ENCODE data around the gene KAZN. TPM values are rescaled to one million over a fixed set of nuclear protein-coding genes. Genes with fewer than 3 reads are reported as not detected.

The KAZN gene
- total RNA-seq, 2 donors from 2014 or later = 3.4 to 12.2 TPM

- no peak for ATAC-seq
- intact Hi-C loops (cut with DNase I) = no loop called here
- DNase-seq = no peak
These were observed 210.3 kb downstream of the KAZN start for GRCh38 chr1:14808768-14809167.

GRCh38 chr1:14809191-14809981 is 210.9 kb downstream of the KAZN start:
- 88 to 93% methylated on average over 8 of the region's 9 CpGs for WGBS, 2 donors
- ATAC-seq = no peak
- Histone ChIP-seq H3K27me3 (no peaks in the 10 kb centered on the region), H3K4me3 (no peak overlapping the region), H3K27ac (no peak overlapping the region), H3K36me3 (replicated peaks in 1 of 2; ENCODE audit: insufficient read depth in 1 of 2, low read depth in 2 of 2) (no peaks in the 10 kb centered on the region), H3K9me3 (peaks cover 0 to 11% (median 0%) of the 10 kb centered on the region in 3 donors), H3K4me1 (peaks cover 3% of the 10 kb centered on the region)
- DNase-seq = no peak
- intact Hi-C loops (cut with DNase I) = no loop called here
- TF ChIP-seq POLR2A (IDR thresholded peaks at IDR 0.05) (no peak), CTCF (IDR thresholded peaks at IDR 0.05) (no peak)

More at GRCh38 chr1:14808768-14809167, 210.3 kb downstream of the KAZN start:
- H3K27ac ChIP-seq = no peak overlapping the region
- 58 to 67% methylated on average over 2 of the region's 2 CpGs for WGBS, 2 donors
- H3K9me3 ChIP-seq = peaks cover 0 to 11% (median 0%) of the 10 kb centered on the region in 3 donors
- no peak overlapping the region for H3K4me3 ChIP-seq
- no peak for TF ChIP-seq CTCF (IDR thresholded peaks at IDR 0.05)
- no peak for TF ChIP-seq POLR2A (IDR thresholded peaks at IDR 0.05)
- no peaks in the 10 kb centered on the region for H3K4me1 ChIP-seq
- no peaks in the 10 kb centered on the region for H3K27me3 ChIP-seq
- no peaks in the 10 kb centered on the region for H3K36me3 ChIP-seq (replicated peaks in 1 of 2; ENCODE audit: insufficient read depth in 1 of 2, low read depth in 2 of 2)

GRCh38 chr1:14810595-14811361 is 212.3 kb downstream of the KAZN start:
- H3K36me3 ChIP-seq (replicated peaks in 1 of 2; ENCODE audit: insufficient read depth in 1 of 2, low read depth in 2 of 2) = no peaks in the 10 kb centered on the region
- no peak for ATAC-seq
- H3K4me3 ChIP-seq = no peak overlapping the region
- no peaks in the 10 kb centered on the region for H3K27me3 ChIP-seq
- peaks cover 0 to 11% (median 0%) of the 10 kb centered on the region in 3 donors for H3K9me3 ChIP-seq
- H3K4me1 ChIP-seq = peaks cover 17% of the 10 kb centered on the region
- no peak for DNase-seq
- TF ChIP-seq POLR2A (IDR thresholded peaks at IDR 0.05) = no peak
- no peak for TF ChIP-seq CTCF (IDR thresholded peaks at IDR 0.05)
- intact Hi-C loops (cut with DNase I) = no loop called here
- WGBS, 2 donors = 57 to 74% methylated on average over 9 of the region's 9 CpGs
- no peak overlapping the region for H3K27ac ChIP-seq

- intact Hi-C loops (cut with DNase I) = no loop called here
- Histone ChIP-seq H3K27ac (no peak overlapping the region), H3K4me3 (no peak overlapping the region), H3K36me3 (replicated peaks in 1 of 2; ENCODE audit: insufficient read depth in 1 of 2, low read depth in 2 of 2) (no peaks in the 10 kb centered on the region), H3K9me3 (peaks cover 0 to 6% (median 0%) of the 10 kb centered on the region in 3 donors), H3K4me1 (peaks cover 22% of the 10 kb centered on the region), H3K27me3 (no peaks in the 10 kb centered on the region)
- ATAC-seq (no peak), DNase-seq (no peak)
- TF ChIP-seq CTCF (IDR thresholded peaks at IDR 0.05) (no peak), POLR2A (IDR thresholded peaks at IDR 0.05) (no peak)
- WGBS, 2 donors = 71 to 77% methylated on average over 3 of the region's 3 CpGs
These were observed 213.1 kb downstream of the KAZN start for GRCh38 chr1:14811573-14811972.

Data from body of pancreas (tissue), 4 donors.